Pancreas (tissue), 10 donors: ENCODE results near the gene SLC24A4. TPM values are rescaled to one million over a fixed set of nuclear protein-coding genes. Genes with fewer than 3 reads are reported as not detected.
A peak's percentile ranks its signal among the peaks of the same experiment; 100 is the strongest.

Experiments
- ATAC-seq, 4 donors: fragments of 200-7000 bp; cut with Tn5 transposase; one replicate each; pipeline versions ENCODE4 v1.8.0 to v1.9.1; 2020; ENCODE audit warnings: mild to moderate bottlenecking in 4 of 4, moderate library complexity in 4 of 4
- DNase-seq, 6 donors: peaks; one replicate each; pipeline ENCODE4 v3.0.0-alpha.2; 2020
- FAIRE-seq: peaks from 2 replicates; lab custom pipeline; 2012; peaks lifted over from hg19 to GRCh38; lab: Jason Lieb, UNC
- H3K27ac ChIP-seq, 4 donors: fragments of 200-600 bp; sonication (generic); 1 replicate in 3 of 4; 2 replicates in 1 of 4; pipeline versions ENCODE4 v1.5.0 to v1.8.0; 2020
- H3K27me3 ChIP-seq, 4 donors: fragments of 200-600 bp; one replicate each; pipeline ENCODE4 v1.8.0; 2021
- H3K36me3 ChIP-seq, 3 donors: fragments of 200-600 bp; sonication (generic) in 1 of 3; one replicate each; pipeline versions ENCODE4 v1.5.0 to v1.8.0; 2020 to 2021
- H3K4me1 ChIP-seq, 3 donors: fragments of 200-600 bp; one replicate each; pipeline ENCODE4 v1.8.0; 2021
- H3K4me3 ChIP-seq, 4 donors: fragments of 200-600 bp; sonication (generic) in 2 of 4; one replicate each; pipeline versions ENCODE4 v1.5.0 to v1.8.0; 2020 to 2021
- H3K9me3 ChIP-seq, 4 donors: fragments of 200-600 bp; one replicate each; pipeline ENCODE4 v1.8.0; 2021
- CTCF ChIP-seq, 4 donors: fragments of 200-600 bp; sonication (generic) in 3 of 4; IDR thresholded peaks; one replicate each; pipeline versions ENCODE4 v1.5.0 to v1.8.0; 2021; ENCODE audit warnings: antibody characterized with exemption in 4 of 4
- WGBS, 2 donors: extraction: QIAGEN DNeasy Blood & Tissue Kit; methylation state at CpG; one replicate each; pipeline ENCODE4 v1.1.7; 2013; 5-methylcytosine and 5-hydroxymethylcytosine counted together
- intact Hi-C, 3 donors: fragments of 100-400 bp; cut with DNase I; formaldehyde crosslinking; loops; one replicate each; pipeline versions ENCODE4 v1.11.1 to v1.14.2; 2022
- polyA plus RNA-seq, 2 donors: library from polyadenylated mRNA; stranded (reverse); fragments of 200-250 nt; gene quantifications; one replicate each; pipeline ENCODE4 v1.2.3, GENCODE V29; 2013
- total RNA-seq, 6 donors: library from RNA; stranded (reverse); fragmentation: NEBNext Ultra II Directional in 4 of 6; extraction: Animal tissue kit (Norgen Biotek cat#: 25700) in 4 of 6; gene quantifications; one replicate each; pipeline versions ENCODE4 v1.2.1 to v1.2.4, GENCODE V29; 2021 to 2023
- donor health status: healthy with polysubstance abuse.
- donor health status: DM: no; HTN: no; CAD: no; lungs with moderate emphysema.
- donor health status: DM: no; HTN: no; CAD: no.
- donor health status: control.
- donor health status: control.
- donor health status: Bipolar disorder and iron deficiency.
- donor health status: DM: yes; HTN: yes; CAD: no.
- donor health status: DM: no; HTN: no; CAD: no.
- donor health status: DM: no; HTN: no; CAD: no.
- donor health status: DM: yes; HTN: yes; CAD: no.

SLC24A4 gene
- total and polyA plus RNA-seq, 8 donors = 0.04 to 0.14 (median 0.07) TPM

- Histone ChIP-seq H3K4me1 (no peaks in the 10 kb centered on the region), H3K36me3 (no peaks in the 10 kb centered on the region), H3K4me3 (no peak overlapping the region), H3K9me3 (no peaks in the 10 kb centered on the region), H3K27me3 (no peaks in the 10 kb centered on the region), H3K27ac (no peak overlapping the region)
- intact Hi-C loops = no loop called here
- no peak for ATAC-seq
- WGBS, 2 donors = 69 to 80% methylated on average over 5 of the region's 5 CpGs
- no peak for TF ChIP-seq CTCF (IDR thresholded peaks at IDR 0.05)
- FAIRE-seq = no peak
- DNase-seq = no peak
Measured at GRCh38 chr14:92384461-92385133, 61.6 kb downstream of the SLC24A4 start.

- H3K4me1 ChIP-seq = no peaks in the 10 kb centered on the region
- no peak overlapping the region for H3K27ac ChIP-seq
- TF ChIP-seq CTCF (IDR thresholded peaks at IDR 0.05) = no peak
- no peak overlapping the region for H3K4me3 ChIP-seq
- no peak for ATAC-seq
- no peak for DNase-seq
- FAIRE-seq = no peak
- H3K27me3 ChIP-seq = no peaks in the 10 kb centered on the region
- no peaks in the 10 kb centered on the region for H3K9me3 ChIP-seq
- WGBS, 2 donors = 48 to 60% methylated on average over 11 of the region's 11 CpGs
- intact Hi-C loops = no loop called here
- H3K36me3 ChIP-seq = no peaks in the 10 kb centered on the region
Measured at GRCh38 chr14:92385561-92385960, 62.6 kb downstream of the SLC24A4 start.

GRCh38 chr14:92386165-92386564, 63.2 kb downstream of the SLC24A4 start:
- 82 to 87% methylated on average over 5 of the region's 5 CpGs for WGBS, 2 donors
- no peaks in the 10 kb centered on the region for H3K4me1 ChIP-seq
- no peak for DNase-seq

GRCh38 chr14:92386637-92387036, 63.7 kb downstream of the SLC24A4 start:
- WGBS, 2 donors = 24 to 26% methylated on average over 9 of the region's 9 CpGs
- Histone ChIP-seq H3K4me3 (no peak overlapping the region), H3K9me3 (no peaks in the 10 kb centered on the region), H3K27me3 (no peaks in the 10 kb centered on the region), H3K4me1 (no peaks in the 10 kb centered on the region), H3K27ac (no peak overlapping the region), H3K36me3 (no peaks in the 10 kb centered on the region)
- DNase-seq (no peak), ATAC-seq (peak in 1 of 4 donors; percentile 40), FAIRE-seq (no peak)
- intact Hi-C loops = no loop called here
- TF ChIP-seq CTCF (IDR thresholded peaks at IDR 0.05) = no peak

More at GRCh38 chr14:92386165-92386564, 63.2 kb downstream of the SLC24A4 start:
- no peaks in the 10 kb centered on the region for H3K27me3 ChIP-seq
- no peaks in the 10 kb centered on the region for H3K9me3 ChIP-seq
- H3K27ac ChIP-seq = no peak overlapping the region
- no peak overlapping the region for H3K4me3 ChIP-seq
- FAIRE-seq = no peak
- no peaks in the 10 kb centered on the region for H3K36me3 ChIP-seq
- no peak for ATAC-seq
- intact Hi-C loops = no loop called here
- no peak for TF ChIP-seq CTCF (IDR thresholded peaks at IDR 0.05)

- TF ChIP-seq CTCF (IDR thresholded peaks at IDR 0.05) = no peak
- WGBS, 2 donors = 91 to 94% methylated on average over 1 of the region's 1 CpG
- Histone ChIP-seq H3K27ac (no peak overlapping the region), H3K27me3 (no peaks in the 10 kb centered on the region), H3K4me3 (no peak overlapping the region), H3K36me3 (no peaks in the 10 kb centered on the region), H3K4me1 (no peaks in the 10 kb centered on the region), H3K9me3 (no peaks in the 10 kb centered on the region)
- ATAC-seq (no peak), DNase-seq (no peak), FAIRE-seq (no peak)
- intact Hi-C loops = no loop called here
Measured at GRCh38 chr14:92387578-92387977, 64.6 kb downstream of the SLC24A4 start.
